NK-92 treated with Interleukin-12 subunit alpha and Interleukin-12 subunit beta, amount 100 ng/mL, for 24 hours (cell line): ENCODE data around the gene PKNOX2.
"Not testable (repeated sequence)": the region's sequence is repeated elsewhere in the genome, so short reads cannot be mapped to it uniquely, and the experiment has no call there.

Experiments used
- DNase-seq: peaks from one replicate; lab custom pipeline; 2025; lab: John Stamatoyannopoulos, UW

Gene PKNOX2

DNA sequence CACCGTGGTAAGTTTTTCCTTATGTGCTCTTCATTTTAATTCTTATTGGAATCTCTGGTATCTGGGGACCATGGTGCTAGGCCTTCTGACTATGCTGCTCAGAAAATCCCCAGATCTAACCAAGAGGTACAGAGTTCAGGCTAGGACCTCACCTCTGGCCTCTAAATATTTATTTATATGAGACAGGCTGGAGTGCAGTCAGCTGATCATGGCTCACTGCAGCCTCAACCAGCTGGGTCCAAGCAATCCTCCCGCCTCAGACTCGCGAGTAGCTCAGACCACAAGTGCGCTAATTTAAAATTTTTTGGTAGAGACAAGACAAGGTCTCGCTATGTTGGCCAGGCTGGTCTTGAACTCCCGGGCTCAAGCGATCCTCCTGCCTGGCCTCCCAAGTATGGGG lies 38.4 kb downstream of the PKNOX2 start:
- no peak for DNase-seq

DNA sequence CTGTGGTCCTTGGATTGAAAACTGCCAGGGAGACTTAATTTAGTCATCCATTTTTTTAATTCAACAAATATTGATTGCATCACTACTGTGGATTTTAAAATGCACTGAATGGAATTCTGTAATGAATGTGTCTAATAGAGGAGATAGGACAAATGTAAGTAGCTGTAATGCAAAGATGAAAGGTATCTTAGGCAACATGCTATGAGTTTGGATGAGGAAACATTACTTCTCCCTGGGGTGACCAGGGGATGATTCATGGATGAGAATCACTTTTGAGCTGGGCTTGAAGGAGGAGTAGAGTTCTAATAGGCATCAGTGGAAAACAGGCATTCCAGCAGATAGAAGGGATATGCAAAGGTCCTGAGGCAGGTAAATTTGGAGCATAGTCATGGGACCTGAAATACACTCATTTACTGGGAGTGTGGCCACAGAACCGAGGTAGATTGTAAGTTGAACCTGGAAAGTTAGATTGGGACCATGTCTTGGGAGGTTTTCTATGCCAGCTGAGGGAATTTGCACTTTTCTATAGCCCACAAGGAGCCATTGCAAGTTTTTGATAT lies 43.4 kb downstream of the PKNOX2 start:
- DNase-seq, result no peak

DNA sequence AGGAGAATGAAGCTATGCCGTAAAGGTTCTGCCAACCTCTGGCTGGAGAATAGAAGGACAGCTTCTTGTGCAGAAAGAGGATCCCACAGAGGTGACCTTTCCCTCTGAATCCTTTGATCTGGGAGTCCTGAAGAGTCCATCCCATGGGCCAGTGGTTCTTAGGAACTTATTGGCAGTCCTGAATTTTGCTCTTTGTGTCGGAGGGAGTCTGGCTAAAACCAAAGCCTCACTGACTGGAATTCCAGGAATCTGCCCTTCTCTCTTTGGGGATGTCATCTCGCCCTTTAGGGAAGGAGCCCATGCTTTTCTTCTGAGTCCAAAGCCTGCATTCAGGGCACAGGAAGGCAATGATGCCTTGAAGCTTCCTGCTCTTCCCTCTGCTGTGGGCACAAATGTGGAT lies 45.5 kb downstream of the PKNOX2 start:
- no peak for DNase-seq

DNA sequence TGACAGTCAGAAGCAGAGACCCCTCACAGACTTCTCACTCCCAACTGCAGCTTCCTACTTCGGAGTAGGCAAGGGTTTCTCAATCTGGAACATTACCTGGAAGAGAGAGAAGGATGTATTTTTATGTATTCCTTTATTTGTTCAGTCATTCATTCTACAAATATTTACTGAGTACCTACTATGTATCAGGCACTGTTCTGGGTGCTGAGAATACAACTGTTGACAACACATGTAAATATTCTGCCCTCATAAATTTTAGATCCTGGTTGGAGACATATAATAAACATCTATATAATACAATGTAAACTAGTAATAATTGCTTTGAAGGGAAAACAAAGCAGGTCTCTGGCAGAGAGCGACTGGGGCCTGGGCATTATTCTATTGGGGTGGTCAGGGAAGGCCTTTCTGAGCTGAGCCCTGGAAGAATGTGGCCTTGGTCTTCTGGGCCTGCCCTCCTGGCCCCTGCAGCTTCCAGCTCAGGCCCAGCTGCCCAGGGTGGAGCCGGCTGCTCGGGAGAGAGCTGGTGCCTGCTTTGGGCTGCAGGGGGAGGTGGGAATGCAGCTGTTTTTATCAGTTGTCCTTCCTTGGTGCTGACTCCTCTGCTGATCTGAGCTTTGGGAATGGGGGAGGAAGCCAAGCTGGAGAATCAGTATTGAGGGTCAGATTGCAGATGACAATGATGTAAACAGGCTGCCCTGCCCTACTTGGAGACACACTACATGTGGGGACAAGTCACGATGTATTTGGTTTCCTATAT lies 46.8 kb downstream of the PKNOX2 start:
- DNase-seq, result no peak

DNA sequence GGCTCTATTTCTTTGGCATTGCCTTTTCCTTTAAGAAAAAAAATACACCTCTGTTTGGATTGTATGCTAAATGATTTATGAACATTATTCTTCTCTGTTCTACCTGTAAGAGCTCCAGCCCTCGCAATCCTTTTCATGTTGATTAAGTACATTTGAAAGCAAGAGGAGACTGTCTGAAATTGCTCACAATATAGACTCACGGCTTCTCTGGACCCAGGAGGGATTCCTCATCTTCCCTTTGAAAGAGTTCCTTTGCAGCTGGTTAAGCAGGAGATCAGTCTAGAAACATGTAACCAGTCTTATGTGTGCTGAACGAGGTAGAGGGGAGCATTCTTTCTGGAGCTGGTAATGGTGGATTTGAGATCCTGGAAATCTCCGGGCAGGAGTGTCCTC lies 47.4 kb downstream of the PKNOX2 start:
- DNase-seq, result no peak

DNA sequence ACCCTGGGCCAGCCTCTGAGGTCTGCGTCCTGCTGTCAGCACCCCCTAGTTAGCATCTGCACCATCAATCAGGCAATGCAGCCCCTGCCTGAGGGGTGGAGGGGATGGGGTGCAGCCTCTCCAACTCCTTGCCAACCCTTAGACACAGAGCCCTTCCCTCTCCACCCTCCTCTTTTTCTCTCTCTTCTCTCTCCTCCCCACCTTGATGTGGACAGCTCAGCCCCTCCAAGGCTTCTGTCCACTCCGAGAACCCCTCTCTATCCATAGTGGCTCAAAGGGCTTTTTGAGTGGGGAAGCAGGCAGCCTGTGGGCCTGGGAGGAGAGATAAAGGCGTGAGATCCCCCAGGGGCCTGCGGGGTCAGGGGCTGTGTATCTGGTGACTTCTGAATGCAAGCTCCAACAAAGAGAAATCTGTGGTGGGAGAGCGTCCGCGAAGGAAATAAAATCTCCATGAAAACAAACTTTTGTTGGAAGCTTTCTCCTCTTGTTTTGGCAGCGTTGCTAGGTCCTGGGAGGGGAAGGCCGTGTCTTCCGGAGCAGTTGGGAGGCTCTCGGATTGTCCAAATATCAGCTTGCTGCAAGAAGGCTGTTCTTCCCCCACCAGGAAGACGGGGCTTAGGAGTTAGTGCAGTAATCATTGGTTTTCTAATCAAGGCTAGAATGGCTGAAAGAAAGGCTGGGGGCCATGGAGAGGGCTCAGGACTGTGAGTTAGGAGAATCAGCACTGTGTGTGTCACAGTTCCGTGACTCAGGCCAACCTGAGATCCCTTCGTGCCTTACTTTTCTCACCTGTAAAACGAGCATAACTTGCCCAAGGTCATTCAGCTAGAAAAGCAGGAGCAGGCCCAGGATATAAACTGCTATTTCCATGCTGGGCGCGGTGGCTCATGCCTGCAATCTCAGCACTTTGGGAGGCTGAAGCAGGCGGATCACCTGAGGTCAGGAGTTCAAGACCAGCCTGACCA lies 50.3 kb downstream of the PKNOX2 start:
- DNase-seq, result no peak

DNA sequence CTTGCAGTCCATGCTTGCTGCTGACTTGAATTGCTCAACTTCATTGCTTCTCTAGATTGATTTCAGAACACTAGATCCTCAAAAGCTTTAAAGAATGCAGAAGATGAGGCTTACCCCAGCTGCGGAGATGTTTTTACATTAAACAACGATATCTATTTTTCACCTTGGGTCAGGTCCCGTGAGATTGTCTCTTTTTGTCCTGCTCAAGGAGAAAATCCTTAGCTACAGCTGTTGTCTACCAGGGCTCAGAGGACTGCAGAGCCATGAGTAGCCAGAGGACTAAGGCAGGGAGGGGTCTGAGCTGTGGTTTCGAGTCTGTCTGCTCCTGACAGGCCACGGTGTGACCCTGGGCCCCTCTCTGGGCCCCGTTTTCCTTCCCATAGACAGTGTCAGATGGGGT lies 51.4 kb downstream of the PKNOX2 start:
- no peak for DNase-seq

DNA sequence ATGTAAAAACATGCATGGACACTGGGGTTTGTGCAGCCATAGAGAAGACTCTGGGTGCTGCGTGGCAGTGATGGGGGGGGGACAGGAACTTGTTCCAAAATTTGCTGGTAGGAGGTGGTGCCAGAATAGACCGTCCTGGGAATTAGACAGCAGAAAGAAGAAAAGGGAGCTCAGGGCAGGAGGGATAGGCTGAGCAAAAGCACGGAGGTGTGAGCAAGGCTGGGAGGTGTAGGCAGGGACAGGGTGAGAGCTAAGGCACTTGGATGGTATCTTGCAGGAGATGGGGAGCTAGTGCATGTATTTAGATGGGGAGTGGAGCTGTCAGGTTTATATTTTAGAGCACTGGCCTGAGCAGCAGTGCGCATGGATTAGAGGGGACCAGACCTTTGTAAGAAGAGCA lies 53.8 kb downstream of the PKNOX2 start:
- DNase-seq, result no peak

DNA sequence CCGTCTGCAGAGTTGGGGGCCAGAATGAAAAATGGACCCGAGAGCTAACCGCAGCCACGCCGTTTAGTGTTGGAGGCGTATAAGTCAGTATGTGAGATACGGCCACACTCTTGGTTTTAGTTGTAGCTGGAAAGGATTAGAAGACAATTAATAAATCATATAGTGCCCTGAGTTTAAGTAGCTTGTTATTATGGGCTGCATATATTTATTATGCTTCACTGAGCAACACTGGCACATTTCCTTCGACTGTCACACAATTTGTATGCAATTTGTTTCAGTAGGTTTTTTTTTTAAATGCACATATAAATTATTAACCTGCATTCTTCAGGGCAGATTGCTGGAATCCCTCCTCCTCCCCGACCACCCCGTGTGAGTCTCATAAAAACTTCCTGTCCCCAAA lies 56.9 kb downstream of the PKNOX2 start:
- no peak for DNase-seq

DNA sequence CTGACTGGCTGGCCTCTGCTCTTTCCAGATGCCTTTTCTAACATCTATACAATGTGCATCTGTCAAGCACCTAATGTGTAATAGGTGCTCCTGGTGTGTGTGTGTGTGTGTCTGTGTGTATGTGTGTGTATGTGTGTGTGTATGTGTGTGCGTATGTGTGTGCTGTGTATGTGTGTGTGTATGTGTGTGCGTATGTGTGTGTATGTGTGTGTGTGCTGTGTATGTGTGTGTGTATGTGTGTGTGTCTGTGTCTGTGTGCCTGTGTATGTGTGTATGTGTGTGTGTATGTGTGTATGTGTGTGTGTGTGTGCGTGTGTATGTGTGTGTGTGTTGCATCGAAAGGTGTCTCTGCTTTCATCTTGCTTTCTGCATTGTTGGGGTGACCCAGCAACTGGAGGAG lies 57.9 kb downstream of the PKNOX2 start:
- DNase-seq, result no peak

DNA sequence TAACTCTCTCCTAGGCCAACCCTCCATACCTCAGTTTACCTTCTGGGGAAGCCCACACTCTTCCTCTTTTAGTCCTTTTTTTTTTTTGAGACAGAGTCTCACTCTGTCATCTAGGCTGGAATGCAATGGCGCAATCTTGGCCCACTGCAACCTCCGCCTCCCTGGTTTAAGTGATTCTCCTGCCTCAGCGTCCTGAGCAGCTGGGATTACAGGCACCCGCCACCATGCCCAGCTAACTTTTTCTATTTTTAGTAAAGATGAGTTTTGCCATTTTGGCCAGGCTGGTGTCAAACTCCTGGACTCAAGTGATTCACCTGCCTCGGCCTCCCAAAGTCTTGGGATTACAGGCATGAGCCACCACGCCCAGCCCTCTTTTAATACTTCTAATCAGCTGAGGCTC lies 58.6 kb downstream of the PKNOX2 start:
- DNase-seq, result not testable (repeated sequence)

DNA sequence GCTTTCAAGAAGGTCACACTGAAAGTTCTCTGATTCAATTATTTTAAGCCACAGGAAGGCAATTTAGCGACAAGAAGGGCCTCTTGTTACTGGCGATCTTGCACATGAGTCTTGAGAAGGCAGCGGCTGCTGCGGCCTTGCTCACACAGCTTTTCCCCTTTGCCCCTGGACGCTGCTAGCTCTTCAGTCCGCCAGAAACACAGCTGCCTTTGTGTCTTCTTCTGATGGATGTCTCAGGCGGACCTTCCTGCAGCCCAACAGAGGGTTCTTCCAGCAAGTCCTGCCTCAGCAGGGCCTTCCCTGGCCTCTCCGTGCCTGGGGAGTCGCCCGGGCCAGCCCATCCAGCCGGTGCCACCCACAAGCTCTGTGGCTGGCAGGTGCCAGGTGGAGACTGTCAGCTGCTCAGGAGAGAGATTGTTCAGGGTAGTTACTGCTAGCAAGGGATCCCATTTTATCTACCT lies 59.4 kb downstream of the PKNOX2 start:
- DNase-seq, result no peak

DNA sequence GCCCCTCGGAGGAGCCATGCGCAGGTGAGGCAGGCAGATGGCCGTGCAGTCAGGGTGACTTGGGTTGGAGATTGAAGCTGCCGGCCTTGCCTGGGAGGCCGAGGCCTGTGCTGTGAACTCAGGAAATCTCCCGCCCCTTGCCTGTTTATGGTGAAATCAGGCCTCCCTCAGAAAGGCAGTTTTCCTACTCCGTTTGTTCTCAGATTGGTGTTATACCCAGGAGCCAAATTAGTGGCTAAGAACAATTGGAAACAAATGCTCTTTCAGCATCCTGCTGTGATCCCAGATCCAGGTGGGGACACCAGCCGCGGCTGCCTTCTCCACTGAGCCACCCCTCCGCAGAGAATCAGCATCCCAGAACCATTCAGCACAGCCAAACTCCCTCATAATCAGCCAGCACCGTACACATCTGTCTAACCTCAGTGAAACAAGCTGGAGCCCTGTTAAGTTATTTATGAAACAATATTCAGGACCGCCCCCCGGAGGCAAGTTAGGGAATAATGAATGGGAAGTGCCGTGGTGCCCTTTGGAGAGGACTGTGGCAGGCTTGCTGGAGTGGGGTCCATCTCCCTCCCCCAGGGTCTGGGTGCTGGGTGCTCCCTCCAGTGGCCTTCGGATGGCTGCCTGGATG lies 60.0 kb downstream of the PKNOX2 start:
- DNase-seq, result no peak

DNA sequence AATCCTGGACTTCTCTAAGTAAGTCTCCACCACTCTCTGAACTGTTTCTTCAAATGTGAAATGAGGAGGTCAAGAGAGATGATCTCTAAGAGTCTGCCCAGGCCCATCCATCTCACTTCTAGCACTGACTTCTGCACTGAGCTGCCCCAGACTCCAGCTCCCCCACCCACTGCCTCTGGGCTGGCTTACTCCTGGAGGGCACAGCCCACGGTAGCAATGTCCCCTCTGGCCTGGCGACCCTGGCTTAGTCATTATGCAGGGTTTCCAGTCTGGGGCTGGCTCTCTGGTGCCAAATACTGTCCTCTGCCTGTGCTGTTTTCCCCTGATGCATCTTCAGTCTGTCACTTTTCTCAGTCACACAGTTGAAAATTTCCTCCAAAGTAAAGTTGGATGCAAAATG lies 60.9 kb downstream of the PKNOX2 start:
- no peak for DNase-seq

DNA sequence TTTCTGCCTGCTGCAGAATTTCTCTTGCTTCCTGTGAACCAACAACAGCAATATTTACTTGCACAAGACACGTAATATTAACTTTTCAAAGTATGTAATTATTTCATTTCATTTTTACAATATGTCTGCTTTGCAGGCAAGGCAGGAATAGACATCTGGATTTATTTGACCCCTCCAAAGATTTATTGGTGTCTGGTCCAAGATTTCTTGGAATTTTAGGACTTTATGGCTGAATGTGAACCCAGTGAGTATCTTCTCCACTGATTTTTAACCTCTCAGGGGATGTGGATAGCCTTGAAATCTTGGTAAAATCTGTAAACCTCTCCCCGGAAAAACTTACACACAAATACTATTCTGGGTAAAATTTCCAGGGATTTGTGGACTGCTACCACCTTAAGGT lies 61.5 kb downstream of the PKNOX2 start:
- DNase-seq, result no peak

DNA sequence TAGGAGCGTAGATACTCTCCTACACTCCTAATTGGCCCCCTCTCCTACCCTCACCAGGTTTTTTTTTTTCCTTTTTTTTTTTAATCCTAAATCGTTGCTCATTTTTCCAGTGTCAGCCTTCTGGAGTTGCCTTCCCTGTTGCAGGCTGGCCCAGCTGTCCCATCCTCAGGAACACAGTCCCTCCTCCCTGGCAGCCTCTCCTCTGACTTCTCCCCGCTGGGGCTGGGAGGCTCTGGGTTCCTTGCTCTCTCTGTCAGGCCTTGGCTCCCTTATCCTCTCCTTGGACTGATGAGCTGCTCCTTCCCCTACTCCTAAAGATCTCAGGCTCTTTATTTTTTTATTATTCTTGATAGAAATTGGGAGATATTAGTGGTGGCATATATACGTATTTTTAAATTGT lies 62.2 kb downstream of the PKNOX2 start:
- DNase-seq, result no peak

DNA sequence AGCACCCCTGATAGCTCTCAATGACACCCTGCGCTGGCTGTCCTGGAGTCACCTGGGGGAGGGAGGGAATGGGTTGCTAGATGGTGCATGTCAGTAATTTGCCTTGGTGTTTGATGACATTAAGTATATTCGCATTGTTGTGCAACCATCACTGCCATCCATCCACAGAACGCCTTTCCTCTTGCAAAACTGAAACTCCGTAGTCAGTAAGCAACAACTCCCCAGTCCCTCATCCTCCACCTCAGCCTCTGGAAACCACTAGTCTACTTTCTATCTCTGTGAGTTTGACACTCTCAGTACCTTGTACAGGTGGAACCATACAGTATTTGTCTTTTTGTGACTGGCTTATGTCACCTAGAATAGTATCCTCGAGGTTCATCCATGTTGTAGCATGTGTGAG lies 62.6 kb downstream of the PKNOX2 start:
- DNase-seq, result no peak

DNA sequence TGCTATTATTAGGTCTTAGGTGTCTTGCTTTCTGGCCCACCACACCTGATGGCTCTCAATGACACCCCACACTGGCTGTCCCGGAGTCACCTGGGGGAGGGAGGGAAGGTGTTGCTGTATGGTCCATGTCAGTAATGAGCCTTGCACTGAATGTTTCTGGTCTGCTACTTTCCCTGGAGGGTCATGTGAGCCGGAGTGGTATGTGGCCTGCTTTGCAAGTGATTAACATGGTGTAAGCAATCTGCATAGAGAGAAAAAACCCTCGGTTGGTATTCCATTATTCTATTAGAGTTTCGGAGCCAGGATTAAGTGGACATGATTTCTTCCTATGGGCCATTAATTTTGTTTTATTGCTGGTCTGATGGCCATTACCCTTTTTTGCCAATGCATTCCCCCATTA lies 63.9 kb downstream of the PKNOX2 start:
- DNase-seq, result no peak

DNA sequence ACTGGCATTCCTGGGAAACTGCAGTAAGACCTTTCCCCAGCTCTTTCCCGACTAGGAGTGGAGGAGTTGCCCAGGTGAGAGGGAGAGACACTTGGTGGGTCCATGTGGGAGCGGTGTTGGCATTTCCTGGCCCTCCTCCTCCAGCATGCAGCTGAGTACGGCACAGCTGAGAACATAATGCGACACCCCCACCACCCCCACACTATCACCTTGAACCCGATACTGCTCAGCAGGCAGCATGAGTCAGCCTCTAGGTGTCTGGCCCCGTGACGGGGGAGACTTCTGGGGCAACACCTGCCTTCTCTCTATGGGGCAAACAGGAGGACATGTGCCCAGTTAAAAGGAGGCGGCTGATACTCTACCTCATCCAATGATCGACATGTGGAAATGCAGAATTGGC lies 64.4 kb downstream of the PKNOX2 start:
- DNase-seq, result no peak

DNA sequence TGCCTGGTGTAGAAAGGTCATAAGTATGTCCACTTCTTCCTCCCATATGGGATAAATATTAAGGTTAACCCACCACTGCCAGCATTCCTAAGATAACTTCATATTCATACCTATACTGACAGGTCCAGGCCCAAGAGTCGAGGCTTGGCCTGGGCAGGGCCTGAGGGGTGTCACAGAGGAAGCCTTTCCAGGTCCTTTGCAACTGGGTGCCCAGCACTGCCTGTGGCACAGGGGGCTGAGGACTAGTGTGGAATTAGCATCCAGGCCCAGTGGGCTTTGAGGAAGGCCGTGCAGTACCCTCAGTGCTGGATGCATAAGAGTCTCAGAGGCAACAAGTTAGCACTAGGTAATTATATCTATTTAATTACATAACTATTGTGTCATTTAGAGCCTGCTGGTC lies 65.4 kb downstream of the PKNOX2 start:
- DNase-seq, result no peak

DNA sequence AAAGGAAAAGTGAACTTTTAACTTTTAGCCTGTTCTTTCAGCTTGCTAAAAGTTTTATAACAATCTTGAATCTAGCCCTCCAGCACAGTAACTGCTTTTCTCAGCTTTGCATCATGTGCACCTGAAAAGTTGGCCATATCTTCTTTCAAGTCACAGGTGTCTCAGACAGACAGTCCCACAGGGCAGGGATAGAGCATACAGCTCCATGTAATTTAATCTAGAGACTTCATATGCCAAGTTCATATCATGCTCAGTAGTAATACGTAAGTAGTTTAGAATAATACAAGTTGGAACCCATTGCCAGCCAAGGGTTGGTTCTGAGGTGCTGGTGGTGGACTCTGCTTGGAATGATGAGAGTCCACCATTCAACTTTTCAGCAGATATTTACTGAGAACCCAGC lies 68.6 kb downstream of the PKNOX2 start:
- DNase-seq, result no peak

DNA sequence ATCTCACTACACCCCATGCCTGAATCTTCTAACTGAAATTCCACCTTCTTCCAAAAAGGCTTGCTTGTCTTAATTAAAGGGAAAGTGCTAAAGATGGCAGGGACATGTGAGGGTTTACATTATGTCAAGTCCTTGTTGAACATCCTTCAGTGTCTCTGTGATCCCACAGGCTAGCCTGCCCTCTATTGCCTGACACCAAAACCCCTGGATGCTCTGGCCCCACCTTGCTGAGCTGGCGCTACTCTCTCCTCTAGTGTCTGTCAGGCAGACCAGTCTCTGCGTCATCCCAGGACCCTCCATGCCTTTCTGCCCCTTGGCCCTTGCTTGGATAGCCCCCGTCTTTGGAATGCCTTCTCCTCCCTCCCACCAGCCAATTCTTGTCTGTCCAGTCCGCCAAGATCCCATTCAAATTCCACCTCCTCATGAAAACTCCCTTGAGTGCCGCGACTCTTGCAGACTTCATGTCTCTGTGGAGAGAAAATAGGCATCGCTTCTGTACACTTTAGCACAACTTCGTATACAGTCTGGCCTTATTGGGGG lies 69.3 kb downstream of the PKNOX2 start:
- no peak for DNase-seq
